GM12865 (cell line): ENCODE measurements around the gene OXER1.

Experiments used
- DNase-seq: peaks from one replicate; pipeline ENCODE4 v3.0.0; 2010; ENCODE audit warnings: low read depth
- H3K4me3 ChIP-seq: 2 replicates; pipeline ENCODE4 v1.5.1; 2011; ENCODE audit warnings: mild to moderate bottlenecking, low read depth, low read length, control low read depth
- TF ChIP-seq, protein P1 (sequence below): IDR thresholded peaks from 2 replicates; pipeline ENCODE4 v1.5.1; 2011; ENCODE audit warnings: low read length, control low read depth, low read depth, inconsistent platforms; ENCODE audit not compliant: insufficient read depth; ENCODE audit errors: missing control alignments

OXER1 gene

DNA sequence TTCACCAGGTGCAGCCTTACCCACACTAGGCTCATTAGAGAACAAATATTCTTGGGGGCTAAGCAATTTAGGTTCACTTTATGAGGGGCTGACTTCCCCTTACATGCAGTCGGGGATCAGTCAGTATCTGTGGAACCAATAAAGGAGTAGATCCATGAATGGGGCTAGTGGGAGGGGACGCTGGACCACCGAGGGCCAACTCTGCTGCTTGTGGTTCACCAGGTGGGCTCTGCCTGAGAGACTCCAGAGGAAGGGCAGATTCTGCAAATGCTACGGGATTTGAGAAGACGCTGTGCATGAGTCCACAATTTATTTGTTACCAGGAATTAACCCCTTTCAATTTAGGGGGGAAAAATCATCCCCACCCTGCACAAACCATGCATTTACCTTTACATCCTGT lies 44.4 kb upstream of the OXER1 start:
- no peak overlapping the region for H3K4me3 ChIP-seq
- TF ChIP-seq, protein P1, sequence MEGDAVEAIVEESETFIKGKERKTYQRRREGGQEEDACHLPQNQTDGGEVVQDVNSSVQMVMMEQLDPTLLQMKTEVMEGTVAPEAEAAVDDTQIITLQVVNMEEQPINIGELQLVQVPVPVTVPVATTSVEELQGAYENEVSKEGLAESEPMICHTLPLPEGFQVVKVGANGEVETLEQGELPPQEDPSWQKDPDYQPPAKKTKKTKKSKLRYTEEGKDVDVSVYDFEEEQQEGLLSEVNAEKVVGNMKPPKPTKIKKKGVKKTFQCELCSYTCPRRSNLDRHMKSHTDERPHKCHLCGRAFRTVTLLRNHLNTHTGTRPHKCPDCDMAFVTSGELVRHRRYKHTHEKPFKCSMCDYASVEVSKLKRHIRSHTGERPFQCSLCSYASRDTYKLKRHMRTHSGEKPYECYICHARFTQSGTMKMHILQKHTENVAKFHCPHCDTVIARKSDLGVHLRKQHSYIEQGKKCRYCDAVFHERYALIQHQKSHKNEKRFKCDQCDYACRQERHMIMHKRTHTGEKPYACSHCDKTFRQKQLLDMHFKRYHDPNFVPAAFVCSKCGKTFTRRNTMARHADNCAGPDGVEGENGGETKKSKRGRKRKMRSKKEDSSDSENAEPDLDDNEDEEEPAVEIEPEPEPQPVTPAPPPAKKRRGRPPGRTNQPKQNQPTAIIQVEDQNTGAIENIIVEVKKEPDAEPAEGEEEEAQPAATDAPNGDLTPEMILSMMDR, result no peak
- DNase-seq, result no peak

- TF ChIP-seq, protein P1, result no peak
- no peak for DNase-seq
- no peak overlapping the region for H3K4me3 ChIP-seq
These were observed 42.9 kb upstream of the OXER1 start for GRCh38 chr2:42806786-42807185.

DNA sequence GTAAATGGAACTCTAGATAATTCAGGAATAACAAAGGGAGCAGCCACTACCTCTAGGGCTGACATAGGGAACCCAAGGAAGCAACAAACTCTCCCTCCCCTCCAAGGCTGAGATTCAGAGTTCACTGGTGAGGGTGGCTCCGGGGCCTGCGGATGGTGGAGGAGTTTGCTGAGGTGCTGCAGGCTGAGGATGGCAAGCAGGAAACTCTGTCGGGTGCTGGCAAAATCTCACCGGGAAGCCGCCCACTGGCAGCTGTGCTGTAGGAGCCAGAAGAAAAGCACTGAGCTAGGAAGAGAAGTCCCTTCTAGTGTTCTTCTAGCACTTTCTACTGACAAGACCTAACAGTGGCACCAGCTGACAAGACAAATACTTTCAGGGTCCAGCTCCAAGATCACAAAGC lies 41.0 kb upstream of the OXER1 start:
- H3K4me3 ChIP-seq, result no peak overlapping the region
- TF ChIP-seq, protein P1, result no peak
- no peak for DNase-seq

DNA sequence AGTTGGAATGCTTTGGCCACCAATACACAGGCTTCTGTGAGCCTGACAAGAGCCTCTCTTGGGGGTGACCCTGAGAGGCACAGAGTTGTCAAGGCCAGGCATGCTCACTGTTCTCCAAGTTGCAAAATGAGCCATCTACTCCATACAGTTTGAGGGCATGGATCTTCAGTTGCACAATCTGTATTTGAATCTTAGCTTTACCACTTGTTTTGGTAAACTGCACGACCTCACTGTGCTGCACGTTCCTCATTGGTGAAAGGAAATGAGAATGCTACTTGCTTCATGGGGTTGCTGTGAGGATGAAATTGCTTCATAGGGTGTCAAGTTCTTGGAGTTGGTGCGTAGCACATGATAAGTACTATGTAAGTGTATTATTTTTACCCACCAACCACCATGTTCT lies 40.4 kb upstream of the OXER1 start:
- TF ChIP-seq, protein P1, result no peak
- no peak overlapping the region for H3K4me3 ChIP-seq
- no peak for DNase-seq

- no peak overlapping the region for H3K4me3 ChIP-seq
- TF ChIP-seq, protein P1, result no peak
- DNase-seq, result no peak
These were observed 38.2 kb upstream of the OXER1 start for GRCh38 chr2:42802150-42802549.

DNA sequence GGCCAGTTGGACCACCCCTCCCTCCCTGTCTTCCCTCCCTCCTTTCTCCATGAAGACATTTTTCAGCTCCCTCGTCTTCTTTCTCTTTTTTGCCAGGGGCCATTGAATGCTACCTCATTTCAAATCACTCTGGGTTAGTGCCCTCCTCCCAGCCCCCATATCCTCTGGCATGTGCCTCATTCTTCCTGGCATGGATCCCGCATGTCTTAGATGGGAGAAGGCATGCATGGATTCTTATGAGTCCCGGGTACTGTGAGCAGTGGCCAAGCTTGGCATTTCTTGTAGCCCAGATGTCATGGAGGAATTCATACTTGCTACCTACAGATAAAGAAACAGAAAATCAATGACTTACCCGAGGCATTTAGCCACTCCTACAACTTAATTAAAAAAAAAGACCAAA lies 37.4 kb upstream of the OXER1 start:
- DNase-seq, result no peak
- H3K4me3 ChIP-seq, result no peak overlapping the region
- TF ChIP-seq, protein P1, result no peak

DNA sequence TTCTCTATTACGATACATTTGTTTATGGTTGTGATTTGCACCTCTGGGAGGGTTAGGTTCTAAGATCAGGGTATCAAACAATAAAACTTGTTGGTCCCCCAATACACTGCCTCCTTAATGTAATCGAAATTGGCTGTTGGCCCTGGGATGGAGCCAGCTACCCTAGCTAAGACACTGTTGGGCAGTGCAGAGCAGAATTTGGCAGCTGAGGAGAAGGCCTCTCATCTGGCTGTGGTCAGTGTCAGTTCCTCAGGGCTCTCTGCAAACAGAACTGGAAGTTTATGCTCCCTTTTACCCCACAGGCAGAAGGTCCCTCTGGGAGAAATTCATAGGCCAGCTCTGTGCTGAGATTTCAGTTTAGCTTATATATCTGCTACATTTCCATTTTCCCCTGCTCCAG lies 37.0 kb upstream of the OXER1 start:
- TF ChIP-seq, protein P1, result no peak
- no peak for DNase-seq
- H3K4me3 ChIP-seq, result no peak overlapping the region
